GM23338 (cell line): ENCODE data around the gene ECHDC3.

Experiments used
- EZH2 ChIP-seq: fragments of 200-600 bp; sonication (generic); IDR thresholded peaks from one replicate; pipeline ENCODE4 v1.8.0; 2017; ENCODE audit warnings: antibody characterized with exemption, mild to moderate bottlenecking, low read depth; ENCODE audit not compliant: unreplicated experiment
- TF ChIP-seq, protein P1 (sequence below), 2 experiments: fragments of 200-600 bp in 1 of 2; sonication (generic) in 1 of 2; conservative IDR thresholded peaks; 2 replicates each; pipeline versions ENCODE4 v1.5.1 to v1.6.1; 2016 to 2017; ENCODE audit warnings: antibody characterized with exemption in 2 of 2, low read depth in 2 of 2, mild to moderate bottlenecking in 2 of 2, moderate library complexity in 1 of 2

DNA sequence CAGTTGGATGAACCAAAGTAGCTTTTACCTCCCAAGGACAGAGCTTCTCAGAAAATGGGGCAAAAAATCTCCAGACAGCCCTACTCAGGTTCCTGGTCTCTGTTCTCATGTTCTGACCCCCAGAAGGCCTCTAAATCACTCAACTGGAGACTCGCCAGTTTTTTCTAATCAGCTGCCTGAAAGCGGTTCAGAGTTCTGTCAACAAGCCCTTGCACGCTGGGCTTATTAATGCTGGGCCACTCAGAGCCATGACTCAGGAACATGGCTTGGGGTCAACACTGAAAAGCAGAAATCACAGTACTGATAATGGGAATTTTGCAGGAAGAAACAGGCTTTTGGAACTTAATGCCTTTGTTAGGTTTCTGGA lies 15.3 kb downstream of the ECHDC3 start:
- TF ChIP-seq, protein P1, sequence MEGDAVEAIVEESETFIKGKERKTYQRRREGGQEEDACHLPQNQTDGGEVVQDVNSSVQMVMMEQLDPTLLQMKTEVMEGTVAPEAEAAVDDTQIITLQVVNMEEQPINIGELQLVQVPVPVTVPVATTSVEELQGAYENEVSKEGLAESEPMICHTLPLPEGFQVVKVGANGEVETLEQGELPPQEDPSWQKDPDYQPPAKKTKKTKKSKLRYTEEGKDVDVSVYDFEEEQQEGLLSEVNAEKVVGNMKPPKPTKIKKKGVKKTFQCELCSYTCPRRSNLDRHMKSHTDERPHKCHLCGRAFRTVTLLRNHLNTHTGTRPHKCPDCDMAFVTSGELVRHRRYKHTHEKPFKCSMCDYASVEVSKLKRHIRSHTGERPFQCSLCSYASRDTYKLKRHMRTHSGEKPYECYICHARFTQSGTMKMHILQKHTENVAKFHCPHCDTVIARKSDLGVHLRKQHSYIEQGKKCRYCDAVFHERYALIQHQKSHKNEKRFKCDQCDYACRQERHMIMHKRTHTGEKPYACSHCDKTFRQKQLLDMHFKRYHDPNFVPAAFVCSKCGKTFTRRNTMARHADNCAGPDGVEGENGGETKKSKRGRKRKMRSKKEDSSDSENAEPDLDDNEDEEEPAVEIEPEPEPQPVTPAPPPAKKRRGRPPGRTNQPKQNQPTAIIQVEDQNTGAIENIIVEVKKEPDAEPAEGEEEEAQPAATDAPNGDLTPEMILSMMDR (conservative IDR thresholded peaks at IDR 0.05; ENCODE audit: low read depth in 2 of 2) = no peak
- no peak for TF ChIP-seq EZH2
